K562 (cell line): ENCODE data around the gene SH2D3A. TPM values are rescaled to one million over a fixed set of nuclear protein-coding genes. Genes with fewer than 3 reads are reported as not detected.

Experiments
- DLX4 ChIP-seq: fragments of 250-450 bp; sonication (Bioruptor Pico); IDR thresholded peaks from 2 replicates; pipeline ENCODE4 v1.6.1; 2021; ENCODE audit warnings: mild to moderate bottlenecking
- ETV6 ChIP-seq, 3 experiments: fragments of 150-350 bp in 1 of 3; sonication (generic) in 1 of 3; formaldehyde crosslinking in 1 of 3; IDR thresholded peaks; 2 replicates each; pipeline versions ENCODE4 v1.6.1 to v1.8.0; 2014 to 2022; ENCODE audit warnings: borderline replicate concordance in 2 of 3, low read depth in 2 of 3, antibody characterized with exemption in 1 of 3, low read length in 1 of 3, mild to moderate bottlenecking in 1 of 3, missing genetic modification reagents in 1 of 3
- GABPA ChIP-seq: fragments of 200-800 bp; sonication (Bioruptor generic); conservative IDR thresholded peaks from 2 replicates; pipeline ENCODE4 v1.6.1; 2016; ENCODE audit warnings: low read depth, missing genetic modification characterization, missing compliant biosample characterization
- MLX ChIP-seq, 2 experiments: fragments of 450-650 bp in 1 of 2; sonication (generic) in 1 of 2; formaldehyde crosslinking; conservative IDR thresholded peaks; 2 replicates each; pipeline versions ENCODE4 v1.4.0 to v1.8.1; 2020 to 2022; ENCODE audit warnings: mild to moderate bottlenecking in 1 of 2, missing genetic modification reagents in 1 of 2
- NBN ChIP-seq: fragments of 450-650 bp; IDR thresholded peaks from 2 replicates; pipeline ENCODE4 v1.6.1; 2016; ENCODE audit warnings: low read depth, mild to moderate bottlenecking
- NFRKB ChIP-seq: fragments of 450-650 bp; IDR thresholded peaks from 2 replicates; pipeline ENCODE4 v1.6.1; 2016; ENCODE audit warnings: low read depth
- NR2F6 ChIP-seq: fragments of 450-650 bp; formaldehyde crosslinking; IDR thresholded peaks from 2 replicates; pipeline ENCODE4 v1.4.0; 2020; ENCODE audit warnings: mild to moderate bottlenecking
- PTTG1 ChIP-seq: fragments of 450-650 bp; IDR thresholded peaks from 2 replicates; pipeline ENCODE4 v1.6.1; 2016; ENCODE audit warnings: low read depth, mild to moderate bottlenecking, missing genetic modification characterization, missing compliant biosample characterization
- SIX5 ChIP-seq, 2 experiments: IDR thresholded peaks; 2 replicates each; pipeline ENCODE4 v1.6.1; 2011; ENCODE audit warnings: low read length in 2 of 2, borderline replicate concordance in 1 of 2, low read depth in 1 of 2, mild to moderate bottlenecking in 1 of 2, moderate library complexity in 1 of 2; ENCODE audit not compliant: insufficient read depth in 1 of 2
- SOX6 ChIP-seq: fragments of 450-650 bp; IDR thresholded peaks from 2 replicates; pipeline ENCODE4 v1.6.1; 2014; ENCODE audit warnings: mild to moderate bottlenecking
- TCFL5 ChIP-seq: fragments of 250-450 bp; sonication (Bioruptor Pico); conservative IDR thresholded peaks from 2 replicates; pipeline ENCODE4 v1.6.1; 2021; ENCODE audit warnings: mild to moderate bottlenecking, moderate library complexity, matching md5 sums
- TFAP4 ChIP-seq: sonication (generic); formaldehyde crosslinking; IDR thresholded peaks from 2 replicates; pipeline ENCODE4 v1.8.0; 2022; ENCODE audit warnings: missing genetic modification reagents, mild to moderate bottlenecking, moderate library complexity, borderline replicate concordance
- TFE3 ChIP-seq: fragments of 450-650 bp; formaldehyde crosslinking; IDR thresholded peaks from 2 replicates; pipeline ENCODE4 v1.4.0; 2020; ENCODE audit warnings: mild to moderate bottlenecking, mixed read lengths
- ZBTB49 ChIP-seq: sonication (generic); formaldehyde crosslinking; IDR thresholded peaks from 2 replicates; pipeline ENCODE4 v1.8.0; 2022; ENCODE audit warnings: missing genetic modification reagents, mild to moderate bottlenecking, borderline replicate concordance
- ZKSCAN8 ChIP-seq: fragments of 200-800 bp; sonication (Bioruptor generic); IDR thresholded peaks from 2 replicates; pipeline ENCODE4 v1.6.1; 2016; ENCODE audit warnings: missing genetic modification characterization, missing compliant biosample characterization
- ZNF512 ChIP-seq: IDR thresholded peaks from 2 replicates; pipeline ENCODE4 v1.6.1; 2016; ENCODE audit warnings: missing genetic modification characterization, missing compliant biosample characterization
- ZNF583 ChIP-seq: fragments of 250-450 bp; sonication (Bioruptor Pico); IDR thresholded peaks from 2 replicates; pipeline ENCODE4 v1.4.0; 2020
- polyA plus RNA-seq, 8 experiments: library from polyadenylated mRNA; depleted of rRNA in 4 of 8; stranded (reverse) in 5 of 8; unstranded in 3 of 8; fragments of >200 nt; fragmentation: Nextera tagmentation in 2 of 8; fragmentation: Illumina TruSeq in 1 of 8; extraction: Ambion mirVana in 2 of 8; extraction: Trizol in 1 of 8; gene quantifications; 2 replicates each; pipeline versions ENCODE4 v1.2.1 to v1.2.3, GENCODE V29; 2011 to 2014; ENCODE audit warnings: inconsistent platforms in 1 of 8, missing spikeins in 1 of 8
- total RNA-seq, 7 experiments: library from RNA; depleted of rRNA in 6 of 7; stranded (reverse); fragments of >200 nt in 6 of 7; fragmentation: Illumina TruSeq in 2 of 7; extraction: Trizol in 2 of 7; gene quantifications; 2 replicates each; pipeline versions ENCODE4 v1.2.1 to v1.2.3, GENCODE V29; 2011 to 2021; ENCODE audit warnings: low replicate concordance in 1 of 7

The SH2D3A gene
- total and polyA plus RNA-seq, 9 of the 15 experiments (the other 6 are each of a cell fraction or from before 2014, with no cell fraction given) = 0.75 to 26.3 (median 8.9) TPM

GRCh38 chr19:6737873-6738786, 29.1 kb downstream of the SH2D3A start (continued):
- no peak; a peak in 1 of 4 replicates for TF ChIP-seq ETV6 (IDR thresholded peaks at IDR 0.05; ENCODE audit: borderline replicate concordance in 1 of 2, low read depth in 2 of 2, low read length in 1 of 2)
- no peak for TF ChIP-seq ETV6 (CRISPR knock-in tag; IDR thresholded peaks at IDR 0.05; ENCODE audit: borderline replicate concordance)
- 0 out of 4 replicates have a peak, but pooled peaks of 1 of the 2 experiments have one; percentile 49 for TF ChIP-seq MLX (CRISPR knock-in tag; conservative IDR thresholded peaks at IDR 0.05)
- TF ChIP-seq SIX5 (IDR thresholded peaks at IDR 0.05; ENCODE audit: borderline replicate concordance in 1 of 2, insufficient read depth in 1 of 2, low read depth in 1 of 2, low read length in 2 of 2) = peak; percentile 96 to 97
- no peak for TF ChIP-seq ZKSCAN8 (CRISPR knock-in tag)
- no peak for TF ChIP-seq TFE3 (CRISPR knock-in tag)
- TF ChIP-seq NR2F6 = 0 out of 2 replicates have a peak, but pooled peaks have one; percentile 30
- peak; percentile 66; the same call in 1 of the 2 replicates for TF ChIP-seq TFAP4 (CRISPR knock-in tag)
- peak; percentile 68; the same call in 1 of the 2 replicates for TF ChIP-seq SOX6
- TF ChIP-seq ZBTB49 (CRISPR knock-in tag) = no peak
- TF ChIP-seq ZNF512 (tag) = no peak
- TF ChIP-seq ZNF583 (CRISPR knock-in tag) = peak; percentile 65; the same call in 1 of the 2 replicates
- TF ChIP-seq TCFL5 (CRISPR knock-in tag) = no peak
- TF ChIP-seq NBN = peak; percentile 28; the same call in 1 of the 2 replicates
- 0 out of 2 replicates have a peak, but pooled peaks have one; percentile 37 for TF ChIP-seq PTTG1 (tag)
- no peak for TF ChIP-seq DLX4 (CRISPR knock-in tag)
- TF ChIP-seq GABPA = peak; percentile 96
- 0 out of 2 replicates have a peak, but pooled peaks have one; percentile 41 for TF ChIP-seq NFRKB
